GM13976 (cell line): ENCODE measurements around the gene NOS3.

ENCODE experiments used
- DNase-seq: peaks from one replicate; pipeline ENCODE4 v3.0.0; 2012; ENCODE audit warnings: low spot score
- CTCF ChIP-seq: IDR thresholded peaks from 2 replicates; pipeline ENCODE4 v1.5.1; 2012; ENCODE audit warnings: borderline replicate concordance, mild to moderate bottlenecking; ENCODE audit not compliant: insufficient read depth; ENCODE audit errors: extremely low read depth, missing control alignments, control extremely low read depth
- in situ Hi-C: fragments of 300-500 bp; cut with MboI; formaldehyde crosslinking; loops from one replicate; pipeline ENCODE4 v1.12.0; 2022; ENCODE audit warnings: low sequenced_read_pairs, mixed read lengths, inconsistent platforms; ENCODE audit not compliant: unreplicated experiment

NOS3 gene

GRCh38 chr7:151056666-151057505, 66.1 kb downstream of the NOS3 start:
- in situ Hi-C loops: no loop called here

GRCh38 chr7:151057506-151057988, 66.7 kb downstream of the NOS3 start, which contains the start of gene CDK5:
Gene CDK5 (minus strand): TSS chr7:151057897. CDS start chr7:151057848, 49 bp downstream.
- in situ Hi-C loops: no loop called here
- TF ChIP-seq CTCF: no peak
- no peak for DNase-seq

More at GRCh38 chr7:151056666-151057505, 66.1 kb downstream of the NOS3 start:
- no peak for DNase-seq
- TF ChIP-seq CTCF: no peak

- DNase-seq: peak; percentile 100
- in situ Hi-C loops: no loop called here
- TF ChIP-seq CTCF: no peak
These were observed 67.4 kb downstream of the NOS3 start for GRCh38 chr7:151057989-151058780.

- in situ Hi-C loops: no loop called here
- peak; percentile 58 for DNase-seq
- TF ChIP-seq CTCF: no peak
These were observed 68.1 kb downstream of the NOS3 start for GRCh38 chr7:151058781-151059366.

GRCh38 chr7:151059367-151060112, 68.7 kb downstream of the NOS3 start, which contains the start of gene SLC4A2:
Gene SLC4A2 (plus strand): TSS chr7:151059589. CDS start chr7:151061988, 2,399 bp downstream.
- in situ Hi-C loops: no loop called here
- DNase-seq: peak; percentile 92
- peak; percentile 28 for TF ChIP-seq CTCF

- TF ChIP-seq CTCF: no peak
- in situ Hi-C loops: no loop called here
- DNase-seq: no peak
These were observed 69.2 kb downstream of the NOS3 start for GRCh38 chr7:151060113-151060415.
